Measurements from ENCODE around the gene MICAL3.

The MICAL3 gene

DNA sequence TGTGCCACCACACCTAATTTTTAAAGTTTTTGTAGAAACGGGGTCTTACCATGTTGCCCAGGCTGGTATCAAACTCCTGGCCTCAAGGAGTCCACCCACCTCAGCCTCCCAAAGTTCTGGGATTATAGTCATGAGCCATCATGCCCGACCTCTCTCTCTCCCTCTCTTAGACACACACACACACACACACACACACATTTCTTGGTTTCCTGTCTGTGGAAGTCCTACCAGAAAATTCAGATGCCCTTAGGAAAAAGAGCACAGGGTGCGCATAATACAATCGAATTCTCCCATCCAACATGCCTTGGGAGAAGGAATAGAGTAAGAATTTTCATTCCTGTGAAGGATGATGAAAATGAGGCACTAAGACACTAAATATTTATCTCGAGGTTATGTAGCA lies 10.4 kb downstream of the MICAL3 start:
- ATAC-seq: no peak
- TF ChIP-seq ZFP30 (CRISPR knock-in tag; IDR thresholded peaks at IDR 0.05) (no peak), GLIS3 (CRISPR knock-in tag; IDR thresholded peaks at IDR 0.05) (no peak), ZNF70 (CRISPR knock-in tag; IDR thresholded peaks at IDR 0.05) (no peak), CREB5 (CRISPR knock-in tag; IDR thresholded peaks at IDR 0.05; ENCODE audit: low read depth) (no peak), ZFP3 (CRISPR knock-in tag; IDR thresholded peaks at IDR 0.05) (no peak), ARNTL (CRISPR knock-in tag; IDR thresholded peaks at IDR 0.05; ENCODE audit: borderline replicate concordance, low read depth) (no peak), PPARA (CRISPR knock-in tag; IDR thresholded peaks at IDR 0.05; ENCODE audit: borderline replicate concordance) (no peak), ZNF8 (CRISPR knock-in tag; IDR thresholded peaks at IDR 0.05) (no peak), RARB (CRISPR knock-in tag; IDR thresholded peaks at IDR 0.05) (no peak), ZNF565 (CRISPR knock-in tag; conservative IDR thresholded peaks at IDR 0.05; ENCODE audit: low read depth) (no peak)
- TF ChIP-seq, protein P1, sequence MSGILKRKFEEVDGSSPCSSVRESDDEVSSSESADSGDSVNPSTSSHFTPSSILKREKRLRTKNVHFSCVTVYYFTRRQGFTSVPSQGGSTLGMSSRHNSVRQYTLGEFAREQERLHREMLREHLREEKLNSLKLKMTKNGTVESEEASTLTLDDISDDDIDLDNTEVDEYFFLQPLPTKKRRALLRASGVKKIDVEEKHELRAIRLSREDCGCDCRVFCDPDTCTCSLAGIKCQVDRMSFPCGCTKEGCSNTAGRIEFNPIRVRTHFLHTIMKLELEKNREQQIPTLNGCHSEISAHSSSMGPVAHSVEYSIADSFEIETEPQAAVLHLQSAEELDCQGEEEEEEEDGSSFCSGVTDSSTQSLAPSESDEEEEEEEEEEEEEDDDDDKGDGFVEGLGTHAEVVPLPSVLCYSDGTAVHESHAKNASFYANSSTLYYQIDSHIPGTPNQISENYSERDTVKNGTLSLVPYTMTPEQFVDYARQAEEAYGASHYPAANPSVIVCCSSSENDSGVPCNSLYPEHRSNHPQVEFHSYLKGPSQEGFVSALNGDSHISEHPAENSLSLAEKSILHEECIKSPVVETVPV (CRISPR knock-in tag; IDR thresholded peaks at IDR 0.05): no peak
- TF ChIP-seq, protein P2, sequence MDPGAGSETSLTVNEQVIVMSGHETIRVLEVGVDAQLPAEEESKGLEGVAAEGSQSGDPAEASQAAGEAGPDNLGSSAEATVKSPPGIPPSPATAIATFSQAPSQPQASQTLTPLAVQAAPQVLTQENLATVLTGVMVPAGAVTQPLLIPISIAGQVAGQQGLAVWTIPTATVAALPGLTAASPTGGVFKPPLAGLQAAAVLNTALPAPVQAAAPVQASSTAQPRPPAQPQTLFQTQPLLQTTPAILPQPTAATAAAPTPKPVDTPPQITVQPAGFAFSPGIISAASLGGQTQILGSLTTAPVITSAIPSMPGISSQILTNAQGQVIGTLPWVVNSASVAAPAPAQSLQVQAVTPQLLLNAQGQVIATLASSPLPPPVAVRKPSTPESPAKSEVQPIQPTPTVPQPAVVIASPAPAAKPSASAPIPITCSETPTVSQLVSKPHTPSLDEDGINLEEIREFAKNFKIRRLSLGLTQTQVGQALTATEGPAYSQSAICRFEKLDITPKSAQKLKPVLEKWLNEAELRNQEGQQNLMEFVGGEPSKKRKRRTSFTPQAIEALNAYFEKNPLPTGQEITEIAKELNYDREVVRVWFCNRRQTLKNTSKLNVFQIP (CRISPR knock-in tag; IDR thresholded peaks at IDR 0.05; ENCODE audit: borderline replicate concordance, low read depth): no peak

DNA sequence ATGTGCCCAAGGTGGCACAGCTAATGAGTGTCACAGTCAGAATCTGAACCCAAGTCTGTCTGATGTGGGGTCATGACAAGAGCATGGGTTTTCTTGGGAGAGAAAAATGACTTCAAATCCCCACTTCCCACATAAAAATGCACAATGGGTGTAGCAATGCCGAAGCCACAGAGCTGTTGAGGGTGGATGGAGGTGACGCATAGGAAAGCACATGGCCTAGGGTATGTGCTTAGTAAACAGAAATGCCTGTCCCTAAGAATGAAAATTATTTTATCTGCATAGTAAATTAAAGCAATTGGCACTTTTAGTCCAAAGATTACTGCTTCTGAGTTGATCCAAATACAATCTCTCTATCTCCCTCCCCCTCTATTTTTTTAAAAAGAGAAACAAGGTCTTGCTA lies 10.9 kb downstream of the MICAL3 start:
- no peak for ATAC-seq
- TF ChIP-seq ESRRG (CRISPR knock-in tag; IDR thresholded peaks at IDR 0.05) (no peak), TSHZ2 (CRISPR knock-in tag; IDR thresholded peaks at IDR 0.05) (no peak), CREB5 (CRISPR knock-in tag; IDR thresholded peaks at IDR 0.05; ENCODE audit: low read depth) (no peak), ZNF8 (CRISPR knock-in tag; IDR thresholded peaks at IDR 0.05) (no peak), ZC3H10 (CRISPR knock-in tag; IDR thresholded peaks at IDR 0.05) (no peak), ZFP30 (CRISPR knock-in tag; IDR thresholded peaks at IDR 0.05) (no peak), ARNTL (CRISPR knock-in tag; IDR thresholded peaks at IDR 0.05; ENCODE audit: borderline replicate concordance, low read depth) (no peak), ISL1 (CRISPR knock-in tag; IDR thresholded peaks at IDR 0.05) (no peak), SNAI2 (CRISPR knock-in tag; IDR thresholded peaks at IDR 0.05) (no peak), GLIS3 (CRISPR knock-in tag; IDR thresholded peaks at IDR 0.05) (no peak), ZNF565 (CRISPR knock-in tag; conservative IDR thresholded peaks at IDR 0.05; ENCODE audit: low read depth) (no peak), TOX (CRISPR knock-in tag; IDR thresholded peaks at IDR 0.05; ENCODE audit: borderline replicate concordance) (no peak), PPARA (CRISPR knock-in tag; IDR thresholded peaks at IDR 0.05; ENCODE audit: borderline replicate concordance) (no peak), PATZ1 (CRISPR knock-in tag; IDR thresholded peaks at IDR 0.05; ENCODE audit: borderline replicate concordance) (no peak), ZNF70 (CRISPR knock-in tag; IDR thresholded peaks at IDR 0.05) (no peak)
- TF ChIP-seq, protein P1 (CRISPR knock-in tag; IDR thresholded peaks at IDR 0.05): no peak
- TF ChIP-seq, protein P2 (CRISPR knock-in tag; IDR thresholded peaks at IDR 0.05; ENCODE audit: borderline replicate concordance, low read depth): no peak
